Measurements from ENCODE around the gene JPH4.

The JPH4 gene

DNA sequence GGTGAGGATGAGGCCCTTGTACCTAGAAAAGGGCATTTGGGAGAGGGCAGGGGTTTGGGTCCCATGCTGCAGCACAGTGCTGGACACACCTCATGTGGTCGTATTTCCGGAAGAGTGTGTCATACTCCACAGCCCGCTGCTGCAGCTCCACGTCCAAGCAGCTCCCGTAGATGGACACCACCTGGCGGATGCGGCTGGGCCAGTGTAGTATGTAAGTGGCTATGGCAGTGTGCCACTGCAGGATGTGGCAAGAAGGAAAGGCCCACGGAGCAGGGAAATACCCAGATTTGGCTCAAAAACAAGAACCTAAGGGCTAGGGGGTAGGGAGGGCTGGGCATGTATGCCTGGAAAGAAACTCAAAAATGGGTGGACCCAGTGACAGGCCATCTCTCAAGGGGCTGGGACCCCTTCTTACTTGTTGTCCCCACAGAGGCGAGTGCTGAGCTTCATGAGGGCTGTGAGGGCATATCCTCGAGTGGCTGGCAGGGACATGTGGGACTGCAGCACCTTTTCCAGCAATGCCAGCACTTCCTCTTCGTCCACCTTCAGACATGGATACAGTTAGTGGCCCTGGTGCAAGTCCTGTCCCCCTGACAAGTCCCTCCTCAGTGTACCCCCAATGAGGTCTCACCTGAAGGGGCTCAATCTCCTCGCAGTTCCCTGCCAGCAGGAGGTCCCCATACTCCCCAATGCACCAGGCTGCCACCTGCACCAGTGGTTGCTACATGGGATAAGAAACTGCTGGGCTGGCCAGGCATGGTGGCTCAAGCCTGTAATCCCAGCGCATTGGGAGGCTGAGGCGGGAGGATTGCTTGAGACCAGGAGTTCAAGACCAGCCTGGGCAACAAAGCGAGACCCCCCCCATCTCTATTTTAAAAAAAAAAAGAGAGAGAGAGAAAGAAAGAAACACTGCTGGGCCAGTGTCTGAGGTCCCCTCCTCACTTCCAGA lies 16.4 kb downstream of the JPH4 start:
- DNase-seq, result no peak

GRCh38 chr14:23561259-23561658 lies 17.3 kb downstream of the JPH4 start:
- DNase-seq, result no peak

GRCh38 chr14:23559926-23560520 lies 18.6 kb downstream of the JPH4 start:
- no peak for DNase-seq

GRCh38 chr14:23559010-23559925 lies 19.3 kb downstream of the JPH4 start:
- no peak for DNase-seq

DNA sequence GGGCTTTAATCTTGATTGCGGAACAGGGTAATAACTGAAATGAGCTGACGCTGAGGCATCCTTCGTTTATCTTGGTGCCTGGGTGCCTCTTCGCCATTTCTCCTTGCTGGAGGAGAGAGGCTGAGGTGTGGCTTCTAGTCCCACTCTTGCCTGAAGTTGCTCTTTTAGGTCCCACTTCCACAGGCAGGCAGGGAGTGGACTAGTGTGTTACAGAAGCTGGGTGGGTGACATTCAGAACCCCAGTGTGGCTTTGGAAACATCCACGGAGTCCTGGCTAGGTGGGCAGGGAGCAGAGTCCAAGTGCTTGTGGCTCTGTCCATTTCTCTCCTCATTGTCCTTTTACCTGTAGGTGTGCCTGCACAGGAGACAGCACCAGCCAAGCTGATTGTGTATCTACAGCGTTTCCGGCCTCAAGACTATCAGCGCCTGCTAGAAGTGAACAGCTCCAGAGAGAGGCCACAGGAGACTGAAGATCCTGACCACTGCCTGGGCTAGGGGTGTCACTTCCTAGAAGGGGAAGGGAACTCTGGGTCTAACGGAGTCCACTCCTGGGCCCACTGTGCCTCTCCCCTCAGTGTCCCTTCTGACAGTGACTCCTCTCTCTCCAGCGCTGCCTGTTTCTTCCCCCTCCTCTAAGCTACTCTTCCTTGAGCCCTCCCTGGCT lies 20.1 kb downstream of the JPH4 start:
- no peak for DNase-seq

GRCh38 chr14:23557946-23558345 lies 20.6 kb downstream of the JPH4 start:
- no peak for DNase-seq

DNA sequence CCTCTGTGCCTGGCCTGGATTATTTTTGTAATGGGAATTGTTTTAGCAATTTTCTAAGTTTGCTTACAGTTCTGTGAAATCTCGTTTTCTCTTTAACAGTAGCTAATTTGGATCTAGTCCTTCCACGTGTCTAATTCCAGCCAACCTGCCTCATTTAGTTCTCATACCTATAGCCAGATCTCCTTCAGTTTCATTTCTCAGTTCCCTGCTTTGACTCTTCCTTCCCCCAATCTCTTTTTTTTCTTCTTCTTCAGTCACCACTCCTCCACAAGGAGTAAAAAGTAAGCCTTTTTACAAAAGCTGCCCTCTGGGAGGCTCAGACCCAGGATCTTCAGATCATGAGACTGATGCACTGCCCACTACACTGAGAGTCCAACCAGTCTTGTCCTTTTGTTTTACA lies 21.1 kb downstream of the JPH4 start:
- DNase-seq, result no peak

GRCh38 chr14:23556700-23557440 lies 21.7 kb downstream of the JPH4 start:
- DNase-seq, result no peak

- DNase-seq, result peak; percentile 83
Measured at GRCh38 chr14:23555882-23556699, 22.5 kb downstream of the JPH4 start, which contains the start of gene THTPA. TSS of gene THTPA (plus strand) at chr14:23556271. CDS start at chr14:23556758, 487 bp downstream.

GRCh38 chr14:23555533-23555881 lies 23.1 kb downstream of the JPH4 start:
- DNase-seq, result no peak

- DNase-seq, result peak; percentile 61
Measured at GRCh38 chr14:23551266-23552028, 27.1 kb downstream of the JPH4 start, which contains the start of gene ZFHX2. TSS of gene ZFHX2 (minus strand) at chr14:23551765. CDS start at chr14:23535325, 16,440 bp downstream.

- no peak for DNase-seq
Measured at GRCh38 chr14:23550812-23551265, 27.8 kb downstream of the JPH4 start.

GRCh38 chr14:23550131-23550811 lies 28.3 kb downstream of the JPH4 start:
- no peak for DNase-seq

DNA sequence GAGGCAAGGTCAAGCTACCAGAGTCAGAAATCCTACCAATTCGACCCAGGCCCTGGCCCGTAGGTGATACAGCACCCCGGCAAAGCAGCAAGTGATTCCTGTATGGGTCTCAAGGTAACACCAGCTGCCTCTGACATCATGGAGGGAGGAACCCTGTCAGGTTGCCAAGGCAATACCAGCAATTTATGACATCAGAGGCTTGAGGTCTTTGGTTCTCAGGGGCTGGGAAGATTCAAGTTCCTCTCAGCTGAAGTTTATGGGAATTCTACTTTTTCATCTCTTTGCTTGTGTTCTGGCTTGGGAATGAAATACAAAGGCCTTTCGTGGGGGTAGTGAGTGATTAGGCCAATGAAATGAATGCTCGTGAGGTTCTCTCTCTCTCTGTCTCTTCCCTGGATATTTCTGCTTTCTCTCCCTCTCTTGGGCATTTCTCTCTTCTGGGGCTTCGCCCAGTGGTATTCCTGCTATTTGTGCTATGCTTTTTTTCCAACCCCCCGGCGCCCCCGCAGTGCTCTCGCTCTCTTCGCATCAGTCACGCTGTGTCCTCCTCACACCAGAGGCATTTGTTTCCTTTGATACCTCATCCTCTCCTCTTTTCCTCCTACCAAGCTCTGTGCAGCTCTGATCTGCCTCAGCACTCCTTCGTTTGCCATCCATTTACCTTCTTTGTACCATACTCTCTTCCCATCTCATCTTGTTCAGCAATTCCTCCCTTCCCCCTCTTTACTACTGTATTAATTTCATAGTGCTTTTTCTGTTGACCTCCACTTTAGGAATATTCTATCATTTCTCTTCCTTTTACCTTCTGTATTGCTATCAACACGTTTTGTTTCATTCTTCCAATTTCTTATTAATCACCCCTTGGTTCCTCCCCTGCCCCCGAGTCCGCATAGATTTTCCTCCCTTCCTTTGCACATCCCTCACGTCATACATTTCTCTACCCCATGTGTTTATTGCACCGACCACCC lies 30.0 kb downstream of the JPH4 start:
- DNase-seq, result no peak

DNA sequence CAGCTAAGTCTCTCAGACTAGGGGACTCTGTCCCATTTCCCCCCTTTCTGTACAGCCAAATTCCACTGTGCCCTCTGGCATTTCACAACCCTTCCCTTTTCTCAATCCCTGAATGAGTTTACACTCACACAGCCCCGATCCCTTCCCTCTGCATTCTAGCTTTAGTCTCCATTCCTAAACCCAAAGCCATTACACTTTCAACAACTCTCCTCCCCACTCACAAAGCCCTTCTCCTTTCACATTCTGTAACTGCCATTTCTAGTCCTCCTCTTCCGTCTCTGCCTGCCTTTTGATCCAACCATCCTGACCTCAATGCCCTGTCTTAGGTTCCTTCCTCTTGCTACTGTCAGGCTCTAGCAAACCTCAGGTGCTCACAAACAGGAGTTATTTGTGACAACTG lies 30.7 kb downstream of the JPH4 start:
- DNase-seq, result no peak

DNA sequence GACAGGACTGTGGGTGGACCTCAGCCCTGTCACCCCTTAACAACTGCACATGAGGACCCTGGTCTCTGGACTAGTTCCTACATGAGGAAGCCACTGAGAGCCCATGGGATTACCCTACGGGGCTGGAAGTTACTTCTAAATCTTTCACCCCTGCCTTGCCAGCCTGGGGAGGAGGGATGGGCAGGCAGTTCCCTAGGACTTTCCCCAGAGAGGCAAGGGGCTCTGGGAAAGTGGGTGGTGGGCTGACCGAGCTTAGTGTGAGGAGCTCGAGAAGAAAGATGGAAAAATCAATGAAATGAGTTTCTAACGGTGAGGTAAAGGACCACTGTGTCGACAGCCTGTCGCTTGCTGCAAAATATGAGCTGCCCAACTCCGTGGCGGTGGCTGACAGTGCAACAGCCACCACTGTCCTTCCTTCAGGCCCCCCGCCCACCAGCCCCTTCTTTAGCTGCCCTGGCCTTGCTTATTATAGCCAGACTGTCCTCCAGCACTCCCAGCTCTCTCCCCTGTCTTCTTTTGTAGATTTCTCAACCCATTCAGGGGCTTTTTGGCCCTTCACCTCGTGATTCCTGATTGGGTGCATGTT lies 32.0 kb downstream of the JPH4 start:
- DNase-seq, result no peak

DNA sequence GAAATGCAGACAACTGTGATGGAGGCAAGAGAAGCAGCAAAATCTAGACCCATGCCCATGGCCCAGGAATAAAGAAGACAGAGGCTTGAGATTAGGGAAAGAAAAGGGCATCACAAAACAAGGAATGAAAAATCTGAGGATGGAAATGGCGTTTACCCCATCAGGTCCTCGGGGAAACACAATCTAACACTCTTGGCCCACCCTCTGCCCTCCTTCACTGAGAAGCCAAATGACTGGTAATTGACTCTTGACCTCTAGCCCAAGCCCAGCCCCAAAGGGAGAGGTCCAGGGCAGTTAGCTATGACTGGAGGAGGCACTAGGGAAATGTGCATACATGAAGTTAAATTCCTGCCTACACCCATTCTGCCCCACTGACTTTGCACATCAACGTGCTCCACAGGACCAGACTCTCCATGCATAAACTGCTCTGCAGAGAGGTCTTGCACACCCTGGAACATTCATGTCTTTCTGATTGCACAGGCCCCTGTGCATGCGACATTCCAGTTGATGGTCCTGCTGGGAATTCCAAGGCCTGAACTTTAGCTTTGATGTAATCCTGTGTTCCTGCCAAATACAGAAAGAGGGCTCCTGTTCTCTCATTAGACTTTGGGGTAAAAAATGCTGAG lies 32.7 kb downstream of the JPH4 start:
- DNase-seq, result no peak
